Measurements from ENCODE around the gene BHLHE40.

The BHLHE40 gene

DNA sequence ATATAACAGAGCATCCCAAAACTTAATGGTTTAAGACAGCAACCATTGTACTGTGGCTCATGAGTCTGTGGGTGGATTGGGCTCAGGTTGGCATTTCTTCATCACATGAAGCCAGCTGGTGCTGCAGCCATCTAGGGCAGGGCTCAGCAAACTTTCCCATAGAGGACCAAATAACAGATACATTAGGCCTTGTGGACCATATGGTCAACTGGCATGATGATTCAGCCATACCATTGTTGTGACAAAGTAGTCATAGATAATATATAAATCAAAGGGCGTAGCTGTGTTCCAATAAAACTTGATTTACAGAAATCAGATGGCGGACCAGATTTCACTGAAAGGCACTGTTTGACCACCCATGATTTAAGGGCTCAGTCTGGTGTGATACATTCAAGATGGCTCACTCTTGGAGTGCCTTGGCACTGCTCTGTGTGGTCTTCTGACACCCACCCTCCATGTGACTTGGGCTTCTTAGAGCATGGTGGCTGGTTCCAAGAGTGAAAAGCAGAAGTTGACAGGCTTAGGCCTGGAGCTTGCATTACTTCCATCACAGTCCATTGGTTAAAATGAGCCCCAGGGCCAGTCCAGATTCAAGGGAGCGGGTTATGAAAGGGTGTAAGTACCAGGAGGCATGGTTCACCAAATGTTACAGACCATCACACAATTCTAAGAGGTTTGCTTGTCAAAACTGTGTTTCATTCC lies 40.8 kb upstream of the BHLHE40 start:
- TF ChIP-seq, protein P1, sequence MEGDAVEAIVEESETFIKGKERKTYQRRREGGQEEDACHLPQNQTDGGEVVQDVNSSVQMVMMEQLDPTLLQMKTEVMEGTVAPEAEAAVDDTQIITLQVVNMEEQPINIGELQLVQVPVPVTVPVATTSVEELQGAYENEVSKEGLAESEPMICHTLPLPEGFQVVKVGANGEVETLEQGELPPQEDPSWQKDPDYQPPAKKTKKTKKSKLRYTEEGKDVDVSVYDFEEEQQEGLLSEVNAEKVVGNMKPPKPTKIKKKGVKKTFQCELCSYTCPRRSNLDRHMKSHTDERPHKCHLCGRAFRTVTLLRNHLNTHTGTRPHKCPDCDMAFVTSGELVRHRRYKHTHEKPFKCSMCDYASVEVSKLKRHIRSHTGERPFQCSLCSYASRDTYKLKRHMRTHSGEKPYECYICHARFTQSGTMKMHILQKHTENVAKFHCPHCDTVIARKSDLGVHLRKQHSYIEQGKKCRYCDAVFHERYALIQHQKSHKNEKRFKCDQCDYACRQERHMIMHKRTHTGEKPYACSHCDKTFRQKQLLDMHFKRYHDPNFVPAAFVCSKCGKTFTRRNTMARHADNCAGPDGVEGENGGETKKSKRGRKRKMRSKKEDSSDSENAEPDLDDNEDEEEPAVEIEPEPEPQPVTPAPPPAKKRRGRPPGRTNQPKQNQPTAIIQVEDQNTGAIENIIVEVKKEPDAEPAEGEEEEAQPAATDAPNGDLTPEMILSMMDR (IDR thresholded peaks at IDR 0.05): no peak
- H3K27me3 ChIP-seq: no peaks in the 10 kb centered on the region

DNA sequence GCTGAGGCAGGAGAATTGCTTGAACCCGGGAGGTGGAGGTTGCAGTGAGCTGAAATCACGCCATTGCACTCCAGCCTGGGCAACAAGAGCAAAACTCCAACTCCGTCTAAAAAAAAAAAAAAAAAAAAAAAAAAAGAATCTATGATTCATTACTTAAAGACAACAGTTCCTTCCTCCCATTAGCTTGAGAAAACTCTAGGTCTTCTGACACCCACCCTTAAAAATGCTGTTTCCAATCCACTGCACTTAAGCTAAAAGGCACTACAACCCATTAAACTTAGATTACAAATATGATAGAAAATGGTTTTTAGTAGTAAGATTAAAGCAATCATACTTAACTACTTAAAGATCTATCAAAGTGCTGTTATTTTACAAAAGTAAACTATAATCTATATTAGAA lies 40.0 kb upstream of the BHLHE40 start:
- TF ChIP-seq, protein P1 (IDR thresholded peaks at IDR 0.05): no peak
- no peaks in the 10 kb centered on the region for H3K36me3 ChIP-seq
- intact Hi-C loops (cut with DNase I; ENCODE audit: low total_unique reads): no loop called here
- H3K27ac ChIP-seq: no peak overlapping the region
- no peak overlapping the region for H3K4me3 ChIP-seq
- no peaks in the 10 kb centered on the region for H3K4me1 ChIP-seq
- no peaks in the 10 kb centered on the region for H3K27me3 ChIP-seq
- DNase-seq: no peak
- no peaks in the 10 kb centered on the region for H3K9me3 ChIP-seq

More for the DNA sequence above, 40.8 kb upstream of the BHLHE40 start:
- intact Hi-C loops (cut with DNase I; ENCODE audit: low total_unique reads): no loop called here
- Histone ChIP-seq H3K36me3 (no peaks in the 10 kb centered on the region), H3K9me3 (no peaks in the 10 kb centered on the region), H3K4me3 (no peak overlapping the region), H3K27ac (no peak overlapping the region), H3K4me1 (no peaks in the 10 kb centered on the region)
- no peak for DNase-seq

DNA sequence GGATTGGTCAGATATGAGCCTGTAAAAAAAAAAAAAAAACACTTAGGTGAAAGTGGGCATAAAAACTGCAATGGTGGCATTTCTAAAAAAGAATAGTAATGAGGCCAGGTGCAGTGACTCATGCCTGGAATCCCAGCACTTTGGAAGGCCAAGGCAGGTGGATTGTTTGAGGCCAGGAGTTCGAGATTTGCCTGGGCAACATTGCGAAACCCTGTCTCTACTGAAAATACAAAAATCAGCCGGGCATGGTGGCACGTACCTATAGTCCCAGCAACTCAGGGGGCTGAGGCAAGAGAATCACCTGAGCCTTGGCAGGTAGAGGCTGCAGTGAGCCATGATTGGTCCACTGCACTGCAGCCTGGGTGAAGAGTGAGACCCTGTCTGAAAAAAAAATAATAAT lies 38.3 kb upstream of the BHLHE40 start:
- Histone ChIP-seq H3K27ac (no peak overlapping the region), H3K36me3 (no peaks in the 10 kb centered on the region), H3K9me3 (no peaks in the 10 kb centered on the region), H3K27me3 (no peaks in the 10 kb centered on the region), H3K4me1 (no peaks in the 10 kb centered on the region), H3K4me3 (no peak overlapping the region)
- DNase-seq: no peak
- intact Hi-C loops (cut with DNase I; ENCODE audit: low total_unique reads): no loop called here
- TF ChIP-seq, protein P1 (IDR thresholded peaks at IDR 0.05): no peak

DNA sequence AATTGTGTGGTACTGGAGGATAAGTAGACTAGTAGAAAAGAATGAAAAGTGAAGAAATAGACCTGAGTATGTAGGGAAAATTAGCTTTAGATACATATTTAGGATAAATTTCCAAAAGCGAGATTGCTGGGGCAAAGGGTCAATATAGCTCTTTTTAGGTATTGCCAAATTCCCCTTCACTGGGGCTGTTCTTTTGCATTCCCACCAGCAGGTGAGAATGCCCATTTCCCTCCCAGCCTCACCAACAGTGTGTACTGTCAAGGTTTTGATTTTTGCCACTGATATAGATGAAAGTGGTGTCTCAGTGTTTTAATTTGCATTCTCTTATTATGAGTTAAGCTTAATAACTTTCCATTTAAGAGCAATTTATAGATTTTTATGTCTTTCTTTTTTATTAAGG lies 35.7 kb upstream of the BHLHE40 start:
- Histone ChIP-seq H3K4me1 (peaks cover 0 to 2% (median 0%) of the 10 kb centered on the region in 4 donors), H3K9me3 (no peaks in the 10 kb centered on the region), H3K36me3 (no peaks in the 10 kb centered on the region), H3K27ac (no peak overlapping the region), H3K27me3 (no peaks in the 10 kb centered on the region), H3K4me3 (no peak overlapping the region)
- TF ChIP-seq, protein P1 (IDR thresholded peaks at IDR 0.05): peak in 1 of 2 experiments; percentile 19
- DNase-seq: no peak
- intact Hi-C loops (cut with DNase I; ENCODE audit: low total_unique reads): no loop called here

DNA sequence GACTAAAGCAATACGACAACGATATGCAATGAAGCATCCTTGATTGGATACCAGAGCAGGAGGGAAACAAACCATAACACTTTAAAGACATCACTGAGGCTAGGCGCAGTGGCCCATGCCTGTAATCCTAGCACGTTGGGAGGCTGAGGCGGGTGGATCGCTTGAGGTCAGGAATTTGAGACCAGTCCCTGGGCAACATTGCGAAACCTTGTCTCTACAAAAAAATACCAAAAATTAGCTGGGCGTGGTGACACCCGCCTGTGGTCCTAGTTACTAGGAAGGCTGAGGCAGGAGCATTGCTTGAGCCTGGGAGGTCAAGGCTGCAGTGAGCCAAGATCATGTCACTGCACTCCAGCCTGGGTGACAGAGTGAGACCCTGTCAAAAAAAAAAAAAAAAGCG lies 33.9 kb upstream of the BHLHE40 start:
- intact Hi-C loops (cut with DNase I; ENCODE audit: low total_unique reads): no loop called here
- Histone ChIP-seq H3K36me3 (no peaks in the 10 kb centered on the region), H3K4me1 (peaks cover 0 to 20% (median 9%) of the 10 kb centered on the region in 4 donors), H3K27ac (no peak overlapping the region), H3K27me3 (no peaks in the 10 kb centered on the region), H3K9me3 (no peaks in the 10 kb centered on the region), H3K4me3 (no peak overlapping the region)
- DNase-seq: no peak
- TF ChIP-seq, protein P1 (IDR thresholded peaks at IDR 0.05): no peak

All from tibial artery (tissue), 4 donors.